H1 (cell line): Measurements from ENCODE around the gene CASTOR1. TPM values are rescaled to one million over a fixed set of nuclear protein-coding genes. Genes with fewer than 3 reads are reported as not detected.
A peak's percentile ranks its signal among the peaks of the same experiment; 100 is the strongest.

Experiments
- CTCF ChIA-PET: fragments of 300-600 bp; sonication (Branson Sonifier 250); formaldehyde crosslinking; loops from one replicate; lab custom pipeline; 2021; ENCODE audit not compliant: partially characterized antibody; lab: Charles Lee
- POLR2A ChIA-PET: fragments of 300-600 bp; sonication (Branson Sonifier 250); formaldehyde crosslinking; loops from one replicate; lab custom pipeline; 2021; ENCODE audit warnings: inconsistent platforms; ENCODE audit not compliant: partially characterized antibody; lab: Charles Lee
- DNase-seq, 2 experiments: peaks; one replicate each; pipeline versions ENCODE4 v3.0.0 to v3.0.0-alpha.2; 2010 to 2022; ENCODE audit warnings: low spot score in 2 of 2, low read depth in 1 of 2, mixed read lengths in 1 of 2
- FAIRE-seq: peaks from 2 replicates; lab custom pipeline; 2011; peaks lifted over from hg19 to GRCh38; lab: Jason Lieb, UNC
- H2AFZ ChIP-seq: 2 replicates; pipeline ENCODE4 v1.8.1; 2012; ENCODE audit warnings: low read length, inconsistent platforms
- H2AK5ac ChIP-seq: 2 replicates; pipeline ENCODE4 v1.6.1; 2013; ENCODE audit warnings: low read depth, low read length
- H2BK120ac ChIP-seq: replicated peaks from 2 replicates; pipeline ENCODE3; 2013; ENCODE audit warnings: low read depth, low read length, inconsistent platforms
- H2BK12ac ChIP-seq: 2 replicates; pipeline ENCODE4 v1.6.1; 2013; ENCODE audit warnings: low read depth, low read length
- H2BK15ac ChIP-seq: 2 replicates; pipeline ENCODE4 v1.6.1; 2013; ENCODE audit warnings: low read length
- H2BK20ac ChIP-seq: 2 replicates; pipeline ENCODE4 v1.6.1; 2013; ENCODE audit warnings: low read length
- H2BK5ac ChIP-seq: 2 replicates; pipeline ENCODE4 v1.6.1; 2013; ENCODE audit warnings: low read depth, low read length
- H3K14ac ChIP-seq: 2 replicates; pipeline ENCODE4 v1.6.1; 2013; ENCODE audit warnings: inconsistent platforms; ENCODE audit not compliant: insufficient read length
- H3K18ac ChIP-seq: 2 replicates; pipeline ENCODE4 v1.6.1; 2013; ENCODE audit warnings: low read length; ENCODE audit errors: extremely low read depth
- H3K23ac ChIP-seq: 2 replicates; pipeline ENCODE4 v1.6.1; 2013; ENCODE audit warnings: inconsistent platforms; ENCODE audit not compliant: insufficient read length
- H3K23me2 ChIP-seq: 2 replicates; pipeline ENCODE4 v1.6.1; 2013; ENCODE audit warnings: low read depth, low read length
- H3K27ac ChIP-seq: 2 replicates; pipeline ENCODE4 v1.6.1; 2011; ENCODE audit warnings: low read depth, low read length, inconsistent platforms
- H3K27me3 ChIP-seq, 4 experiments: replicated peaks in 1 of 4; 1 replicate in 1 of 4; 2 replicates in 3 of 4; pipeline versions ENCODE4 v1.6.1 to v1.8.1; 2011 to 2013; ENCODE audit warnings: low read length in 3 of 4, mild to moderate bottlenecking in 3 of 4, inconsistent platforms in 2 of 4, mixed read lengths in 2 of 4, moderate library complexity in 1 of 4; ENCODE audit not compliant: control insufficient read depth in 3 of 4, insufficient read depth in 3 of 4; ENCODE audit errors: extremely low read depth in 1 of 4
- H3K36me3 ChIP-seq, 4 experiments: 2 replicates each; pipeline versions ENCODE4 v1.6.1 to v1.8.1; 2011 to 2013; ENCODE audit warnings: mild to moderate bottlenecking in 4 of 4, low read length in 3 of 4, moderate library complexity in 2 of 4, control low read depth in 1 of 4, inconsistent platforms in 1 of 4; ENCODE audit not compliant: insufficient read depth in 4 of 4, control insufficient read depth in 2 of 4
- H3K4ac ChIP-seq: replicated peaks from 2 replicates; pipeline ENCODE3; 2013; ENCODE audit warnings: low read length, low read depth, mixed read lengths, inconsistent platforms; ENCODE audit not compliant: insufficient read length
- H3K4me1 ChIP-seq, 4 experiments: replicated peaks in 1 of 4; 1 replicate in 1 of 4; 2 replicates in 3 of 4; pipeline versions ENCODE4 v1.6.1 to v1.8.1; 2011 to 2013; ENCODE audit warnings: low read length in 3 of 4, inconsistent platforms in 2 of 4, mixed read lengths in 1 of 4; ENCODE audit not compliant: insufficient read depth in 4 of 4, control insufficient read depth in 3 of 4
- H3K4me2 ChIP-seq, 2 experiments: 2 replicates each; pipeline versions ENCODE4 v1.6.1 to v1.8.1; 2011 to 2013; ENCODE audit warnings: low read depth in 2 of 2, low read length in 2 of 2, control low read depth in 1 of 2, inconsistent platforms in 1 of 2, mild to moderate bottlenecking in 1 of 2; ENCODE audit not compliant: insufficient read depth in 1 of 2
- H3K4me3 ChIP-seq, 4 experiments: fragments of 200-600, 300-600 bp in 1 of 4; sonication (generic), shearing (Covaris generic), sonication (Bioruptor Twin) in 1 of 4; 2 replicates each; pipeline versions ENCODE4 v1.5.1 to v1.8.1; 2011 to 2016; ENCODE audit warnings: low read length in 4 of 4, low read depth in 3 of 4, control low read depth in 2 of 4, inconsistent platforms in 2 of 4, mild to moderate bottlenecking in 2 of 4, mixed read lengths in 1 of 4, moderate library complexity in 1 of 4; ENCODE audit not compliant: insufficient read depth in 2 of 4; ENCODE audit errors: extremely low read depth in 1 of 4
- H3K56ac ChIP-seq: replicated peaks from 2 replicates; pipeline ENCODE3; 2013; ENCODE audit warnings: low read depth, mild to moderate bottlenecking, mixed read lengths, low read length, inconsistent platforms; ENCODE audit not compliant: insufficient read length
- H3K79me1 ChIP-seq: 2 replicates; pipeline ENCODE4 v1.6.1; 2013; ENCODE audit warnings: low read depth, low read length, control low read depth
- H3K79me2 ChIP-seq, 2 experiments: 2 replicates each; pipeline versions ENCODE4 v1.6.1 to v1.8.1; 2012 to 2013; ENCODE audit warnings: low read length in 2 of 2, mild to moderate bottlenecking in 2 of 2, inconsistent platforms in 1 of 2; ENCODE audit not compliant: insufficient read depth in 2 of 2, control insufficient read depth in 1 of 2
- H3K9ac ChIP-seq, 4 experiments: replicated peaks in 1 of 4; 1 replicate in 1 of 4; 2 replicates in 3 of 4; pipeline versions ENCODE4 v1.6.1 to v1.8.1; 2011 to 2013; ENCODE audit warnings: low read depth in 3 of 4, low read length in 3 of 4, control low read depth in 2 of 4, mild to moderate bottlenecking in 2 of 4, moderate library complexity in 2 of 4, inconsistent platforms in 1 of 4; ENCODE audit errors: extremely low read depth in 1 of 4
- H3K9me3 ChIP-seq, 2 experiments: 2 replicates each; pipeline versions ENCODE4 v1.6.1 to v1.8.1; 2012 to 2013; ENCODE audit warnings: mild to moderate bottlenecking in 2 of 2, moderate library complexity in 2 of 2, control low read depth in 1 of 2, inconsistent platforms in 1 of 2, low read depth in 1 of 2, low read length in 1 of 2, mixed read lengths in 1 of 2; ENCODE audit not compliant: insufficient read depth in 2 of 2
- H4K20me1 ChIP-seq, 2 experiments: replicated peaks in 1 of 2; 2 replicates each; pipeline versions ENCODE3 to v1.8.1; 2011 to 2013; ENCODE audit warnings: inconsistent platforms in 2 of 2, low read length in 2 of 2, mild to moderate bottlenecking in 1 of 2; ENCODE audit not compliant: insufficient read depth in 2 of 2, control insufficient read depth in 1 of 2
- H4K5ac ChIP-seq: 2 replicates; pipeline ENCODE4 v1.6.1; 2013; ENCODE audit warnings: low read length, low read depth, mixed read lengths, inconsistent platforms; ENCODE audit not compliant: insufficient read length
- H4K8ac ChIP-seq: 2 replicates; pipeline ENCODE4 v1.8.0; 2013; ENCODE audit warnings: mild to moderate bottlenecking, moderate library complexity, low read length, inconsistent platforms; ENCODE audit not compliant: insufficient read depth; ENCODE audit errors: extremely low read depth
- H4K91ac ChIP-seq: replicated peaks from 2 replicates; pipeline ENCODE3; 2013; ENCODE audit warnings: low read length, mixed read lengths, inconsistent platforms; ENCODE audit not compliant: insufficient read length
- BACH1 ChIP-seq: IDR thresholded peaks from 2 replicates; pipeline ENCODE4 v1.6.1; 2012; ENCODE audit warnings: low read length, improper control_type of control experiment
- BRCA1 ChIP-seq: IDR thresholded peaks from 2 replicates; pipeline ENCODE4 v1.6.1; 2012; ENCODE audit warnings: low read depth, low read length, improper control_type of control experiment
- CBX8 ChIP-seq: fragments of 300-800, 300-1000 bp; sonication (generic); IDR thresholded peaks from 2 replicates; pipeline ENCODE4 v1.7.1; 2016; ENCODE audit warnings: low read depth, low read length, borderline replicate concordance
- KDM5A ChIP-seq: fragments of 200-600 bp; IDR thresholded peaks from 2 replicates; pipeline ENCODE4 v1.7.1; 2012; ENCODE audit warnings: mild to moderate bottlenecking, low read length, inconsistent platforms, mixed read lengths
- NRF1 ChIP-seq: IDR thresholded peaks from 2 replicates; pipeline ENCODE4 v1.6.1; 2011; ENCODE audit warnings: mild to moderate bottlenecking, low read depth, low read length, improper control_type of control experiment
- RFX5 ChIP-seq: IDR thresholded peaks from 2 replicates; pipeline ENCODE4 v1.6.1; 2011; ENCODE audit warnings: low read depth, low read length, improper control_type of control experiment, borderline replicate concordance
- SAP30 ChIP-seq: fragments of 300-600 bp; sonication (generic); IDR thresholded peaks from 2 replicates; pipeline ENCODE4 v1.7.1; 2012; ENCODE audit warnings: low read length, moderate library complexity, mild to moderate bottlenecking, inconsistent platforms; ENCODE audit not compliant: insufficient read depth, insufficient replicate concordance
- SIX5 ChIP-seq: IDR thresholded peaks from 2 replicates; pipeline ENCODE4 v1.6.1; 2011; ENCODE audit warnings: mild to moderate bottlenecking, low read depth, low read length
- WGBS, 2 experiments: shearing (Covaris generic) in 1 of 2; methylation state at CpG; one replicate each; pipeline versions ENCODE4 v1.1.6 to v1.1.7; 2013 to 2015; ENCODE audit warnings: low lambda C conversion rate in 2 of 2, mixed read lengths in 2 of 2, inconsistent platforms in 1 of 2, low coverage in 1 of 2, missing lambda C conversion rate in 1 of 2; ENCODE audit not compliant: insufficient replicate concordance in 2 of 2, insufficient coverage in 1 of 2, insufficient read length in 1 of 2; ENCODE audit errors: extremely low coverage in 1 of 2, missing lambda C conversion rate in 1 of 2; 5-methylcytosine and 5-hydroxymethylcytosine counted together
- polyA plus RNA-seq, 7 experiments: library from polyadenylated mRNA; depleted of rRNA in 3 of 7; stranded (reverse) in 5 of 7; unstranded in 2 of 7; fragments of >200 nt in 5 of 7; fragments of 200-250 nt in 2 of 7; gene quantifications; 1 replicate in 5 of 7; 2 replicates in 1 of 7; 4 replicates in 1 of 7; pipeline versions ENCODE4 v1.2.1 to v1.2.3, GENCODE V29; 2011 to 2013; ENCODE audit warnings: missing spikeins in 2 of 7, mixed read lengths in 2 of 7
- total RNA-seq: library from RNA; stranded (reverse); fragmentation: NEBNext Ultra II Directional; extraction: Animal tissue kit (Norgen Biotek cat#: 25700); gene quantifications from 2 replicates; pipeline ENCODE4 v1.2.1, GENCODE V29; 2021
- TF ChIP-seq, protein P1 (sequence below): IDR thresholded peaks from 2 replicates; pipeline ENCODE4 v1.6.1; 2012; ENCODE audit warnings: inconsistent platforms
- TF ChIP-seq, protein P2 (sequence below): IDR thresholded peaks from 2 replicates; pipeline ENCODE4 v1.6.1; 2012; ENCODE audit warnings: low read length, inconsistent platforms

The CASTOR1 gene
- total and polyA plus RNA-seq, 2 of the 8 experiments (the other 6 are each of a cell fraction or from before 2014, with no cell fraction given) = 10.3 to 36.0 TPM

- WGBS, 2 experiments = 66% methylated on average over 3 of the region's 3 CpGs; no CpG with 5 or more reads in 1 of the 2 experiments
- Histone ChIP-seq H2BK20ac (peak overlapping the region; percentile 80; the same call in 1 of the 2 replicates), H3K4me3 (peak overlapping the region in 3 of 4 experiments; percentile 58 to 70 (median 69); a peak in 4 of 8 replicates), H3K56ac (no peak overlapping the region), H3K4me2 (peak overlapping the region; percentile 82 to 89), H2AFZ (no peak overlapping the region), H2BK15ac (peak overlapping the region; percentile 92; the same call in 1 of the 2 replicates), H3K27me3 (no peaks in the 10 kb centered on the region), H2BK5ac (peak overlapping the region; percentile 32; the same call in 1 of the 2 replicates), H3K79me2 (no peaks in the 10 kb centered on the region), H3K9ac (no peak overlapping the region), H4K91ac (no peak overlapping the region), H3K14ac (no peak overlapping the region), H3K9me3 (no peaks in the 10 kb centered on the region), H3K79me1 (no peaks in the 10 kb centered on the region), H4K5ac (no peak overlapping the region), H4K20me1 (peaks cover 0 to 4% of the 10 kb centered on the region in 2 experiments), H3K18ac (peak overlapping the region; percentile 32; the same call in 1 of the 2 replicates), H3K23ac (no peak overlapping the region), H4K8ac (peak overlapping the region; percentile 53; the same call in 1 of the 2 replicates), H2BK12ac (no peak overlapping the region), H2BK120ac (no peak overlapping the region), H3K36me3 (no peaks in the 10 kb centered on the region), H2AK5ac (no peak overlapping the region), H3K4ac (no peak overlapping the region), H3K23me2 (peaks cover 12% of the 10 kb centered on the region; the same call in 1 of the 2 replicates), H3K4me1 (peaks cover 0 to 19% (median 14%) of the 10 kb centered on the region in 4 experiments; a peak in 6 of 7 replicates), H3K27ac (no peak overlapping the region)
- ChIA-PET POLR2A (interaction anchor here (1.3 to 3.8 kb wide), 4 partner anchors 7 to 154 kb away, joined by 3 to 17 read pairs (median 8); partner anchors contain the start of genes CCDC157 and SF3A1), CTCF (interaction anchor here (0.6 to 9.1 kb wide), 8 partner anchors 12 to 503 kb away, joined by 3 to 203 read pairs (median 15); partner anchors contain the start of gene TBC1D10A)
- FAIRE-seq = no peak
- no peak for DNase-seq
- TF ChIP-seq SAP30 (no peak), CBX8 (no peak), BACH1 (no peak), NRF1 (no peak), BRCA1 (no peak), RFX5 (no peak), SIX5 (no peak), KDM5A (no peak)
- TF ChIP-seq, protein P1, sequence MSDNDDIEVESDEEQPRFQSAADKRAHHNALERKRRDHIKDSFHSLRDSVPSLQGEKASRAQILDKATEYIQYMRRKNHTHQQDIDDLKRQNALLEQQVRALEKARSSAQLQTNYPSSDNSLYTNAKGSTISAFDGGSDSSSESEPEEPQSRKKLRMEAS = no peak
- TF ChIP-seq, protein P2, sequence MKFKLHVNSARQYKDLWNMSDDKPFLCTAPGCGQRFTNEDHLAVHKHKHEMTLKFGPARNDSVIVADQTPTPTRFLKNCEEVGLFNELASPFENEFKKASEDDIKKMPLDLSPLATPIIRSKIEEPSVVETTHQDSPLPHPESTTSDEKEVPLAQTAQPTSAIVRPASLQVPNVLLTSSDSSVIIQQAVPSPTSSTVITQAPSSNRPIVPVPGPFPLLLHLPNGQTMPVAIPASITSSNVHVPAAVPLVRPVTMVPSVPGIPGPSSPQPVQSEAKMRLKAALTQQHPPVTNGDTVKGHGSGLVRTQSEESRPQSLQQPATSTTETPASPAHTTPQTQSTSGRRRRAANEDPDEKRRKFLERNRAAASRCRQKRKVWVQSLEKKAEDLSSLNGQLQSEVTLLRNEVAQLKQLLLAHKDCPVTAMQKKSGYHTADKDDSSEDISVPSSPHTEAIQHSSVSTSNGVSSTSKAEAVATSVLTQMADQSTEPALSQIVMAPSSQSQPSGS = no peak
Measured at GRCh38 chr22:30290342-30291057, 1.2 kb upstream of the CASTOR1 start.
